HEK293T (cell line): Measurements from ENCODE around the gene SGTA.

Source experiments
- ARNT ChIP-seq: fragments of 450-650 bp; IDR thresholded peaks from 2 replicates; pipeline ENCODE4 v1.6.1; 2017; ENCODE audit warnings: mild to moderate bottlenecking
- BHLHE40 ChIP-seq: fragments of 450-650 bp; IDR thresholded peaks from 2 replicates; pipeline ENCODE4 v1.6.1; 2016; ENCODE audit warnings: mild to moderate bottlenecking, moderate library complexity, borderline replicate concordance
- ELF4 ChIP-seq: fragments of 450-650 bp; IDR thresholded peaks from 2 replicates; pipeline ENCODE4 v1.6.1; 2017; ENCODE audit warnings: antibody characterized with exemption
- FOXA1 ChIP-seq: fragments of 450-650 bp; IDR thresholded peaks from 2 replicates; pipeline ENCODE4 v1.6.1; 2016; ENCODE audit warnings: mild to moderate bottlenecking
- FOXK2 ChIP-seq: fragments of 450-650 bp; IDR thresholded peaks from 2 replicates; pipeline ENCODE4 v1.6.1; 2016; ENCODE audit warnings: mild to moderate bottlenecking
- FOXM1 ChIP-seq: fragments of 450-650 bp; IDR thresholded peaks from 2 replicates; pipeline ENCODE4 v1.6.1; 2017; ENCODE audit warnings: mild to moderate bottlenecking, borderline replicate concordance
- HDGF ChIP-seq: fragments of 450-650 bp; IDR thresholded peaks from 2 replicates; pipeline ENCODE4 v1.6.1; 2017; ENCODE audit warnings: antibody characterized with exemption, borderline replicate concordance
- NFRKB ChIP-seq: fragments of 450-650 bp; IDR thresholded peaks from 2 replicates; pipeline ENCODE4 v1.6.1; 2016; ENCODE audit warnings: mild to moderate bottlenecking, moderate library complexity
- SP1 ChIP-seq: fragments of 450-650 bp; IDR thresholded peaks from 2 replicates; pipeline ENCODE4 v1.6.1; 2017
- SUZ12 ChIP-seq: fragments of 450-650 bp; IDR thresholded peaks from 2 replicates; pipeline ENCODE4 v1.6.1; 2016; ENCODE audit warnings: mild to moderate bottlenecking
- TARDBP ChIP-seq: fragments of 450-650 bp; IDR thresholded peaks from 2 replicates; pipeline ENCODE4 v1.6.1; 2016
- ZNF384 ChIP-seq: fragments of 450-650 bp; IDR thresholded peaks from 2 replicates; pipeline ENCODE4 v1.6.1; 2016
- TF ChIP-seq, protein P1 (sequence below): fragments of 450-650 bp; IDR thresholded peaks from 2 replicates; pipeline ENCODE4 v1.6.1; 2016

- TF ChIP-seq HDGF (no peak), ZNF384 (no peak), FOXA1 (no peak), TARDBP (no peak), BHLHE40 (no peak), SP1 (no peak), FOXK2 (no peak), FOXM1 (no peak), ELF4 (no peak), NFRKB (no peak), SUZ12 (no peak), ARNT (no peak)
- TF ChIP-seq, protein P1, sequence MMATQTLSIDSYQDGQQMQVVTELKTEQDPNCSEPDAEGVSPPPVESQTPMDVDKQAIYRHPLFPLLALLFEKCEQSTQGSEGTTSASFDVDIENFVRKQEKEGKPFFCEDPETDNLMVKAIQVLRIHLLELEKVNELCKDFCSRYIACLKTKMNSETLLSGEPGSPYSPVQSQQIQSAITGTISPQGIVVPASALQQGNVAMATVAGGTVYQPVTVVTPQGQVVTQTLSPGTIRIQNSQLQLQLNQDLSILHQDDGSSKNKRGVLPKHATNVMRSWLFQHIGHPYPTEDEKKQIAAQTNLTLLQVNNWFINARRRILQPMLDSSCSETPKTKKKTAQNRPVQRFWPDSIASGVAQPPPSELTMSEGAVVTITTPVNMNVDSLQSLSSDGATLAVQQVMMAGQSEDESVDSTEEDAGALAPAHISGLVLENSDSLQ = no peak
These were observed 20.9 kb downstream of the SGTA start for GRCh38 chr19:2761876-2762782.
